ENCODE results near the gene PTGIR. TPM values are rescaled to one million over a fixed set of nuclear protein-coding genes. Genes with fewer than 3 reads are reported as not detected.
A peak's percentile ranks its signal among the peaks of the same experiment; 100 is the strongest.

Gene PTGIR, protein sequence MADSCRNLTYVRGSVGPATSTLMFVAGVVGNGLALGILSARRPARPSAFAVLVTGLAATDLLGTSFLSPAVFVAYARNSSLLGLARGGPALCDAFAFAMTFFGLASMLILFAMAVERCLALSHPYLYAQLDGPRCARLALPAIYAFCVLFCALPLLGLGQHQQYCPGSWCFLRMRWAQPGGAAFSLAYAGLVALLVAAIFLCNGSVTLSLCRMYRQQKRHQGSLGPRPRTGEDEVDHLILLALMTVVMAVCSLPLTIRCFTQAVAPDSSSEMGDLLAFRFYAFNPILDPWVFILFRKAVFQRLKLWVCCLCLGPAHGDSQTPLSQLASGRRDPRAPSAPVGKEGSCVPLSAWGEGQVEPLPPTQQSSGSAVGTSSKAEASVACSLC
- total RNA-seq (2014; rRNA removed; shearing (Covaris generic)): 0.12 and 0.34 TPM in 2 replicates

DNA sequence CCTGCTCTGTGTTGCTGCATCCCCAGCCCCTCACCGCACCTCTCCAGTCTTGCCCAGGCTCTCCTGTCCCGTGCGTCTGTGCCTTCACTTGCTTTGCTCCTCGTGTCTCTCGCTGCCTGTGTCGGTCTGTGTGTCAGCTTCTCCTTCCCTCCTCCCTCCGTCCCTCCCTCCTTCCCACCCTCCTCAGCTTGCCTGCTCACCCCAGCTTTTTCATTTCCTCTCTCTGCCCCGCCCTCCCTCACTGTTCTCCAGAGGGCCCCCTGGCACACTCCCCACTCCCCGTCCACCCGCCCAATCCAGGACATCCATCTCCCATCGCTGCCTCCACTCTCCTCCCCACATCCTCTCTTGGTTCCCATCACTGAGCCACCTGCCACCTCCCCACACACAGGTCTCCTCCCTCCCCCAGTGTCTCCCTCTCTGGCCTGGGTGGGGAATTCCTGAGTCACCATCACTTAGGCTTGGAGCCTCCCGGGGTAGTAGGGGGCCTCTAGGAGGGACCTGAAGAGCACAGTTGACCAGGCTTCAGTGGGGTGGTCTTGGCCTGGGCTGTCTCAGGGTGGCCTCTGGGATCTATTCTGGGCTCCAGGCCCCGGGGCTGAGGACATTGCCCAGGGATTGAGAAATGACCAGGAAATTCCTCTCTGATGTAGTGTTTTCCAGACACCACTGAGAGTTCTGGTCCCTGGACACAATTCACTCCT lies at the start of gene PTGIR:
PTGIR (minus strand) TSS at position 132 of the 704 bp plus-strand sequence. CDS start 864 bp downstream, outside the sequence.
- DNase-seq (ENCODE audit: low read depth): peak; percentile 68

DNA sequence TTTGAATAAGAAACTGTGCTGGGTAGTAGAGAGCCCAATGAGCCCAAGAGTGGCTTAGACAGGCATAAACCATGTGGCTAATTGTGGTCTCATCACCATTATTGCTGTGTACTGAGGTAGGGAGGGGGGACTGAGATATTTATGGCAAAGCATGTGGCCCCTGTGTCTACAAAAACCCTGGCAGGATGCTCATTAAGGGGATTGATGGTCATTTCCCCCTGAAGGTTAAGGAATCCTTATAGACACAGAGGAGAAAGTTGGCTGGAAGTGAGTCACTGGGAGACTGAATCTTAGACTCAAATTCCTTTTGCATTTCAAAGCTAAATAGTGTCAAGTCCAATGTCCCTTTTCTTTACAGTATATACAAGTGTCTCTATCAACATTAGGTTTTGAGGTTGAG lies 45.9 kb upstream of the PTGIR start:
- no peak for DNase-seq (ENCODE audit: low read depth)

DNA sequence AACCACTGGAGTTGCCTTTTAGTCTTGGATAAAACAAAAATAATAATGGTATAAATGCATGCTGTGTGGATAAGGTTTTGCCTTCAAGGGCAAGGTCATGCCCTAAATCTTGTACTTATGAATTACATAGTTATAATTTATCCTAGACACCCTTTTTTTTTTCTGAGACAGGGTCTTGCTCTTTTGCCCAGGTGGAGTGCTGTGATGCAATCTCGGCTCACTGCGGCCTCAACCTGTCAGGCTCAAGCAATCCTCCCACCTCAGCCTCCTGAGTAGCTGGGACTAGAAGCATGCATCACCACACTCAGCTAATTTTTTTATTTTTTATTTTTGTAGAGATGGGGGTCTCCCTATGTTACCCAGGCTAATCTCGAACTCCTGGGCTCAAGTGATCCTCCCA lies 43.8 kb upstream of the PTGIR start:
- no peak for DNase-seq (ENCODE audit: low read depth)

DNA sequence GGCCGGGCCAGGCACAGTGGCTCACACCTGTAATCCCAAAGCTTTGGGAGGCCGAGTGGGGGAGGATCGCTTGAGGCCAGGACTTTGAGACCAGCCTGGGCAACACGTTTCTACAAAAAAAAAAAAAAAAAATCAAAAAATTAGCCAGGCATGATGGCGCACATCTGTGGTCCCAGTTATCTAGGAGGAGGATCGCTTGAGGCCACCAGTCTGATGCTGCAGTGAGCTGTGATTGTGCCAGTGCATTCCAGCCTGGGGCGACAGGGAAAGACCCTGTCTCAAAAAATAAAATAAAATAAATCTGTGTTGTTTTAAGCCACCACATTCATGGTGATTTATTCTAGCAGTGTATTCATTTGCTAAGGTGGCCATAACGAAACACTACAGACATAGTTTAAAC lies 40.2 kb upstream of the PTGIR start:
- no peak for DNase-seq (ENCODE audit: low read depth)

DNA sequence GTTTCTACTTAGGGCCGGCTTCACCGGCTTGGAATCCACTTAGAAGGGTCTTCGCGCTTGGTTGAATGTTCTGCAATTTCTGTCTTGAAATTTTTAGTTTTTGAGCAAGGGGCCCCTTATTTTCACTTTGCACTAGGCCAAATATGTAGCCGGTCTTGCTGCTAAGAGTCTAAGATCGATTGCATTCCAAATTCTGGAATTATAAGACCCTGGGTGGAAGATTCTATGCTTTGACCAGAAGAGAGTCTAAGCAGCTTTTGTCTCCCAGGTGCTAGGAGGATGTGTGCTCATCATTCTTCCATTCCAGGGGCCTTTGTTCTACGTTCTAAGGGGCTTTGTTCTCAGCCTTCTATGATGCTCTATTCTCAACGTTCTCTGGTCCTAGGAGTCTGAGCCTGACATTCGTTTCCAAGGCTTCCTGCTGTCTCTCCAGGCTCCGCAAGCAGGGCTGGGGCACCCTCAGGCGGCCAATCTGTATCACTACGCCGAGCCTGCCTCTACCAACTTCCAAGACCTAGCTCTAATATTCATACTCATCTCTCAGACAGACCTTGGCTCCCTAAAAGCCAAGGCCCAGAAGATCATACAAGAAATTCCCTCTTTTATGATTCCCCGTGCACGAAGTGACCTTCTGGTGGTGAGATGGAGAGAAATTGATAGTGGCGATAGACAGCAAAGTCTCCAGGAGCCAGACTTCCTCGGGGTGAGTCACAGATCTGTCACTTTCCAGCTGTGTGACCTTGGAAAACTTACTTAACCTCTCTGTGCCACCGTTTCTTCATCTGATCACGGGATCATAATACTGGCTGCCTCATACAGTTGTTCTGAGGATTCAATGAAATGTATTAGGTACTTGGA lies 37.1 kb upstream of the PTGIR start:
- DNase-seq (ENCODE audit: low read depth): peak; percentile 91

DNA sequence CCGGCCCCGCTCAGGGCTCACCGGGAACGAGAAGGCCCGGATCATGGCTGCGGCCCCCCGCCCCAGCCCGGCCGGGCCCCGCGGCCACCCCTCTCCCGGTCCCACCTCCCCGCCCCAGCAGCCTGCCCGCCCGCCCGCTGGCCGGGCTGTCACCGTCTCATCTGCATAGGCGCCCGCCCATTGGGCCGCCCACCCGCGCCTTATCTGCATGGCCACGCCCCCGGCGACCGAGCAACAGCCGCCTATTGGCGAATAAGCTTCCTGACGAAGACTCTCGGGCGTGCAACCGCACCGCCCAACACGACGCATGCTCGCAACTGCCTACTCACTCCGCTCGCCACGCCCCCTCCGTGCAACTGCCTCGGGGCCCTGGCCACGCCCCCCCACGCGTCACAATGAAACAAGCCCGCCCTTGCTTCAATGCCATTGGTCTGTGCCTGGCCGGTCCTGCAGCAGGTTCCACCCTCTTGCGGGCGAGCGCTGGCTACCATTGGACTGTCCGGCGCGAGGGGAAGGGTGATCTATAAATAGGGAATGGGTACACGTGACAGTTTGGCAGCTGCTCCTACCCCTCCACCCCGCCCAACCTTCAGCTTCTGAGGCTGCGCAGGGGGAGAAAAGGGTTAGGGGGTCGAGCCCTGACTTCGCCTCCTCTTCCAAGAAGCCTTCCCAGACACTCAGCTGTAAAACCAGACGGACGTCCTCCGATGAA lies 36.3 kb upstream of the PTGIR start, which contains the start of gene DACT3:
DACT3 (minus strand) TSS at position 163 of the 712 bp plus-strand sequence; CDS start at position 45, 118 bp downstream.
- DNase-seq (ENCODE audit: low read depth): peak; percentile 100

DNA sequence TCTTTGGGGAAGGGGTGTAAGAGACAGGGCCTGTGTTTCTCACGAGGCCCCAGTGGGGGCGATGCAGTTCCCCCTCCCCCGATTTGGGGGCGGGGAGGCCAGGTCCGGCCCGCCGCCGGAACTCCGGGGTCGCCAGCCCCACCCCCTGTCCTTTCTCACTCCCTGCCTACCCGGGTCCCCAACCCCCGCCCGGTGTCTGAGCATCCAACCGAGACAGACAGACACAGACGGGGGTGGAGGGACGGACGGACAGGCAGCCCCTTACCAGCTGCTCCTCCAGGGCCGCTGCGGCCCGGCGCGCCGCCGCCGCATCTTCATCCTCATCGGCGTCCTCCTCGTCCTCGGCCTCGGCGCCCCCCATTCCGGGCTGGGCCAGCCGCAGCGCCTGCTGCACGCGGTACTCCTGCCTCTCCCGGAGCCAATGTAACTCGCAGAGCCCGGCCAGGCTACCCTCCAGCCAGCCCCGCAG lies 35.7 kb upstream of the PTGIR start:
- DNase-seq (ENCODE audit: low read depth): no peak

DNA sequence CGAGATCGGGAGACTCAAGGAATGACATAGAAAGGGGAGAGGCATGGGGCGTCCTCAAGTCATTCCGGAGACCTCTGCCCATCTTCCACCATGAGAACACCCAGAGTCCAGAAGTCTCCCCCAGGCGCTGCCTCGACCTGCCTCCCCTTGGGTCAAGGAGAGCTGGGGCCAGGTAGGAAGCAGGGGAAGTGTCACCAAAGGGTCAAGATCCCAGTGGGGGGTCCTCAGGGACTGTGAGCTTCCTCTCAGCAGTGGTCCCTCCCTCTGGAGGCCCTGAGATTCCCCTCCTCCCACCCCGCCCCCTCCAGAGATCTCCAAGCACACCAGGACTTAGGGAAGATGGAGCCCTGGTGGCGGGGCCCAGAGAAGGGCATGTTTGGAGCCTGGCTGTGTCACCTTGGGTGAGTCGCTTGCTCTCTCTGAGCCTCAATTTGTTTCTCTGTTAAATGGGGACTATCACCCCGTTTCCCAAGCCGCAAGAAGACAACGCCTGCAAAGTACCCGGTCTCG lies 35.2 kb upstream of the PTGIR start:
- DNase-seq (ENCODE audit: low read depth): peak; percentile 24

DNA sequence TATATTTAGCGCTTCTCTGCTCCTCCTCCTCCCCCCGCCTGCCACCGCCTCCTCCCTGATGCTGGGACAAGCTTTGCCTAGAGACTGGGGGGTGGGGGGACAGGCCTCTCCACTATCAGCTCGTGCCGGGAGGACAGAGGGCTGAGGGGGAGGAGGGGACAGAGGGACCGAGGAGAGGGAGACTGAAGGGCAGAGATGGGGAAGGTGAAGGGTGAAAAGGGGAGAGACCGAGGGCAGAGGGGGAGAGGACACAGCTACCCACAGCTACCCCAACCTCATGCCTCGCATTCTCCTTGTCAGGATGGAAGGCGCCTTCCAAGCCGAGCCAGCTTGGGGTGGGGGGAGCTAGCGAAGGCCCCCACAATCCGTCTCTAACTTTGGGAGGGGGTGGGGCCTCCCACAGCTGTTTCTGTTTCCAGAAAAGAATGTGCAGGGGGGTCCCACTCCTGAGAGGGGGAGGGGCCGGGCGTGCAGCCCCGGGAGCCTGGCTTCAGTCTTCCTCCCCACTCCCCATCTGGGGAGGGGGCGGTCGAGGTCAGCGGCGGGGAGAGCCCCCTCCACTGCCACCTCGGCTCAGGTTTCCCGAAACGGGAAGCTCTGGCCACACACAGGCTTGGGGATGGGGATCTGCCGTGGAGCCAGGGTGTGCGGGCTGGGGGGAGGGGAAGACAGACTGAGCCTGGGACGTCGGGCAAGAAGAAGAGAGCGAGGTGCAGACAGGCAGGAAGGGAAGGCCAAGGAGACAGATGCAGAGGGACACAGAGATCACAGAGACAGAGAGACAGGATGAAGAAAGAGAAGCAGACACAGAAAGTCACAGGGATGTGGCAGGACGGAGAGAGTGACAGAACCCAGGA lies 34.5 kb upstream of the PTGIR start:
- peak; percentile 32 for DNase-seq (ENCODE audit: low read depth)

DNA sequence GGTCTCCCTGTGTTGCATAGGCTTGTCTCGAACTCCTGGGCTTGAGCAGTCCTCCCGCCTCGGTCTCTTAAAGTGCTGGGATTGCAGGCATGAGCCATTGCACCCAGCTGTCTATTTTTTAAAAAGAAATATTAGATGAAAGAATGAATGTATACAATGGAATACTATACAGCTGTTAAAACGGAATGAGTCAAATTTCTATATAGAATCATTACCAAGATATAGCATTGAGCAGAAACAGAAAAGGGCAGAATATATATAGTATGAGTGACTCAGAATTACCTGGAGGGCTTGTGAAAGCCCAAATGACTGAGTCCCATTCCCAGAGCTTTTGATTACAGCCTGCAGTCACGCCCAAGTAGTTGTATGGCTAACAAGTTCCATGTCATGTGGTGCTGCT lies 31.7 kb upstream of the PTGIR start:
- no peak for DNase-seq (ENCODE audit: low read depth)

DNA sequence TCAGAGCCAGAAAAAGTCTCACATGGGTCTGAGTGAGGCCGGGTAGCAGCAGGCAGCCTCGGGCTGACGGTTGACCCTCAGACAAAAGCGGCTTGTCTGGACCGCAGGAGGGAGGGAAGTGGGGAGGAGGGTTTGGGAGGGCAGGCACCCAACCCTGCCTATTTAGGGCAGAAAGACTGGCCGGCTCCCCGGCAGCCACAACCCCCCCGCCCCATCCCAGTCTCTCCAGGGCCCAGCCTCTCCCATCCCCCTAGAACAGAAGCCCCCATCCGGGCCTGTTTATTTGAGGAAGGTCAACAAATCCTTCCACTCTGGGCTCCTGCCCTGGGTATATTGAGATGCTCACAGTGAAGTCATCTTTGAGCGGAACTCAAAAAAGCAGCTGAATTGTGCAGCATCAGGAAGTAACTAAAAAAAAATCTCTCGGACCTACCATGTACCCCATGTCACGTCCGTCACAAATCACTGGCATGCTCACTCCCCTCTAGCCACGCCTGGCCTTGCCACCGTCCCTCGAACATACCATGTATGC lies 29.8 kb upstream of the PTGIR start:
- no peak for DNase-seq (ENCODE audit: low read depth)

DNA sequence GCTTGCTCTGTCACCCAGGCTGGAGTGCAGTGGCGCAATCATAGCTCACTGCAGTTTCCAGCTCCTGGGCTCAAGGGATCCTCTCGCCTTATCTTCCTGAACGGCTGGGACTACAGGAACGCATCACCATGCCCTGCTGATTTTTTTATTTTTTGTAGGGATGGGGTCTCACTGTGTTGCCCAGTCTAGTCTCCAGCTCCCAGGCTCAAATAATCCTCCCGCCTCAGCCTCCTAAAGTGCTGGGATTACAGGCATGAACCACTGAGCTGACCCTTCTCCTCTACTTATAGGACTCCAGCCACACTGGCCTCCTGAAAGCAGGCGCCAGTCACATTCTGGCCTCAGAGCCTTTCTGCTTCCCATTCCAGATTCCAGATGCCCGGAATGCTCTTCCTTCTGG lies 25.6 kb upstream of the PTGIR start:
- no peak for DNase-seq (ENCODE audit: low read depth)

DNA sequence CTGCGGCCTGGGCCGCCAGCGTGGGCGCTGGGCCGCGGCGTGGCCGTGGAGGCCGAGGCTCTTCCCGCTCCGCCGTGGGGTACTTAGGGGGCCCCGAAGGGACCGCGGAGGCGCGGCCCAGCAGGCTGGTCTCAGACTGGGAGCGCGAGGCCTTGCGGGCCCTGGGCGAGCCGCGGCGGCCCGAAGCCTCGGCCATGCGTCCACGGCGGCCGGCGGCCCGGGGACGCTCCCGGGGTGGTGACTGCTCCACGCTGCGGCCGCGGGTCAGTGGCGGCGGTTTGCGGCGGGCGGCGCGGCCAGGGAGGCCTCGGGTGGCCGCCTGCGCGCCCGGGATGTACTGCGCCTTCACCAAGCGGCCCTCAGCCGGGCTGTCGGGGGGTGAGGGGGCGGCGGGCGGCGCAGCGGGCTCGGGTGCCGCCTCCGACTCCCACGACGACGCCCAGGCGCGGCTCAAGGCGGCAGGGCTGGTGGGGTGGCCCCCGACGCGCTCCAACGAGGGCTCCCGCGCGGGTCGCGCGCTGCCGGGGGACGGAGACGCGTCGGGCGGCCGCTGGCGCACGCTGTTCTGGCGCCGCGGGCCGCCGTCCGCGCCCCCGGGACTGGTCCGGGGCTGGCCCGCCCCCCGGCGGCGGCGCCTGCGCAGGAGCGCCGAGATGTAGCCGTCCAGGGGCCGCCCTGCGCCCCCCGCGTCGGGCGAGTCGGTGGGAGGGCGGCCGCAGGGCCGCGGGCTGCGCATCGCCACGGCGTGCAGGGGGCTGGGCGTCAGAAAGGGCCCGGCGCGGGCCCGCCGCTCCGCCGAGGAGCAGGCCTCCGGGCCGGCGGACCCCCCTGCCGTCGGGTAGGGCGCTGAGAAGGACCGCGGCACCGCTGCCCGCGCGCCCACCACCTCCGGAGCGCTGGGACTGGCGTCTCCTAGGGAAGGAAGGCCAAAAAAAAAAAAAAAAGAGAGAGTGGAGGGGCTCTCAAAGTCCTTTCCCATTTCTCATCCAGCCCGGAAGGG lies 24.4 kb upstream of the PTGIR start:
- DNase-seq (ENCODE audit: low read depth): no peak

DNA sequence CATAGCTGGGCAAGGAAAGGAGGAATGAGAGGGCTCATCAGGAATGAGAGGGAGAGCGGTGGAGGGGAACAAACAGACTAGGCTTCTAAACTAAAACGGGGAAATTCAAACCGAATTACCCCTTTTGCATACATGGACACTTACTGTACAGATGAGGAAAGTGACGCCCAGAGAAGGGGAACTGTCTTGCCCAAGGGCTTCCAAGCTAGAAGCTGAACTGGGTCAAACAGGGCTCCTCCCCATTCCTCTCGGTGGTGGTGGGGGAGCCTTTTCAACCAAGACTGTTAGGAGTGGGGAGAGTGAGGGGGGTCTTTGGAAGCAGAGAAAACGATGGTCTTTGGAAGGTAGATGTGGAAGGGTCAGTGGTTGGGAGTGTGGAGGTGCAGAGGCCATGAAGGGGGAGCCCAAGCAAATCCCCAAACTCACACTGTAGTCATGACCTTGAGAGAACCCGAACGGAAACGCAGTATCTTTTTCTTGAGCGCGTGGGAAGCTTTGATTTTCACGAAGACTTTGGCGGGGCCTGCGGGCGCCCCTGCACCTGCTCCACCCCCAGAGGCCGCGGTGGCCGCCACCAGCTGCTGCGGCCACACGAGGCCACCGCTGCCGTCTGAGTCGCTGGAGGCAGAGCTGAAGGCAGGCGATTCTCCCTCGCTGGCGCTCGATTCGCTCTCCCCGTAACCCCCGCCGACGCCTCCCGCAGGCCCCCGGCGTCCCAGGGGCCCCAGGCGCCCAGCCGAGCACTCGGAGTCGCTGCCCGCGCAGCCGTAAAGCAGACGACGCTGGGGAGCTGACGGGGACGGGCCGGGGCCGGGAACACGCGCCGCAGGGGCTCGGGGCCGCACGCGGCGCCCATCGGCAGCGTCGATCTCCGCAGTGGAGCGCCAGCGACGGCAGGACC lies 23.4 kb upstream of the PTGIR start:
- no peak for DNase-seq (ENCODE audit: low read depth)

DNA sequence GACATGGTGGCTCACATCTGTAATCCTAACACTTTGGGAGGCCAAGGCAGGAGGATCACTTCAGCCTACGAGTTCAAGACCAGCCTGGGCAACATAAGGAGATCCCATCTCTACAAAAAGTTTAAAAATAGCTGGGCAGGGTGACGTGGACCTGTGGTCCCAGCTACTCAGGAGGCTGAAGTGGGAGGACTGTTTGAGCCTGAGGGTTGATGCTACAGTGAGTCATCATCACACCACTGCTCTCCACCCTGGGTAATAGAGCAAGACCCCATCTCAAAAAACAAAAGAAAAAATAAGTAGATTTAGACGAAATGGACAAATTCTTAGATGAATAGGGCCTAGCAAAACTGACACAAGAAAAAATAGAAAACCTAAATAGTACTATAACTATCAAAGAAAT lies 21.5 kb upstream of the PTGIR start:
- no peak for DNase-seq (ENCODE audit: low read depth)

DNA sequence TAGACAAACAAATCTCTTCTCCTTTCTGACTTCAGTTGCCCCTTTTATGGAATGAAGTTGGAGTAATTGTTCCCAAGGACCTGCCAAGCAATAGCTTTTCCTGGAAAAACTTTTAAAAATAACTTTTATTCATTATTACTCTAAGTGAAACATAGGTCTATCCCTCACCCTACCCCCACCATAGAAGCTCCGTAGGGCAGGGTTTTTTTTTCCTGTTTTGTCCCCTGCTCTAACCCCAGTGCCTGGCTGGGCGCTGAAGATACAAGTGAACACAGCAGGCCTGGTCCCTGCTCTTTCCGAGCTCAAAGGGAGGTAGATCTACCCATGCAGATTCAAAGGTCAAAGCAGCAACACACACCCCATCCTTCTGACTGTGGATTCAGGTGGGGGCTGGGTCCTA lies 19.8 kb upstream of the PTGIR start:
- DNase-seq (ENCODE audit: low read depth): no peak

DNA sequence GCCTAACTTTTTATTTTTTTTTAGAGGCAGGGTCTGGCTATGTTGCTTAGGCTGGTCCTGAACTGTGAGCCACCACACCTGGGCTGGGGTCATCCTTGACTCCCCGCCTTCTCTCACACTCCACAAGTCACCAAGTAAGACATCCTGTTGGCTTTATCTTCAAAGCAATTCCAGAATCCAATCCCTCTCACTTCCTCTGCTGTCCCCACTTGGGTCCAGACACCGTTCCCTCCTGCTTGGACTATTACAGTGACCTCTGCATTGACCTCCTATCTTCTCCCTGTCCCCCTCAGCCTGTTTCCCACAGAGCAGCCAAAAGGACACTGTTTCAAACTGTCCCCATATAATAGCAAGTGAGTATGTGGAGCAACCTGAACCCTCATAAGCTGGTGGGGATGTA lies 15.8 kb upstream of the PTGIR start:
- DNase-seq (ENCODE audit: low read depth): no peak

Measured in Daoy (cell line).